Ureter (tissue), 1 donor: ENCODE data around the gene IFNL3. TPM values are rescaled to one million over a fixed set of nuclear protein-coding genes. Genes with fewer than 3 reads are reported as not detected.
"Not testable (repeated sequence)": the region's sequence is repeated elsewhere in the genome, so short reads cannot be mapped to it uniquely, and the experiment has no call there.

Source experiments
- DNase-seq: peaks from one replicate; pipeline ENCODE4 v3.0.0-alpha.2; 2020; ENCODE audit warnings: low spot score
- total RNA-seq: library from RNA; stranded (reverse); gene quantifications from one replicate; pipeline ENCODE4 v1.2.4, GENCODE V29; 2023
- donor health status: DM: yes; HTN: yes; CAD: no.

The IFNL3 gene
- total RNA-seq, 1 donor from 2014 or later = not detected

DNA sequence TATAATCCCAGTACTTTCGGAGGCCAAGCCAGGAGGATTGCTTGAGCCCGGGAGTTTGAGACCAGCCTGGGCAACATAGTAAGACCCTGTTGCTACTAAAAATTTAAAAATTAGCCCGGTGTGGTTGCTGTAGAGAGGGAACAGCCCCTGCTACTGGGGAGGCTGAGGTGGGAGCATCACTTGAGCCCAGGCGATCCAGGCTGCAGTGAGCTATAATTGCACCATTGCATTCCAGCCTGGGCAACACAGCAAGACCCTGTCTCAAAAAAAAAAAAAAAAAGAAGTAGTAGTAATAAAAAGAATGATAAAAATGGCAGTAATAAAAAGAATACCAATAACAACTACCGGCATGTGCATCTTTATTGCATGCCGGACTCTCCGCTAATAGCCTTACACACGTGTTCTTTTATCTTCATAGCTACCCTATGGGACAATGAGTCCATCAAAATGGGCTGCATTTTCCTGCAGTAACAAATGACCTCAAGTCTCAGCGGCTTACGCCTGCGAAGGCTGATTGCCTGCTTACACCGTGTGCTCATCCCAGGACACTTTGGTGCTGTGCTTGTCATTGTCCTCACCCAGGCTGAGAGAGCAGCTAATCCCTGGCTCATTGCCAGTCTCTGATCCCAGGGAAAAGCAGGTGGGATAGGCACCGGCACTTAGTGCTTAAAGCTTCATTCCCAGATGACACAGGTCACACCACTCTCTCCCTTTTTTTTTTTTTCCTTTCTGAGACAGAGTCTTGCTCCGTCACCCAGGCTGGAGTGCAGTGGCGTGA, 26.4 kb downstream of the IFNL3 start:
- no peak for DNase-seq

DNA sequence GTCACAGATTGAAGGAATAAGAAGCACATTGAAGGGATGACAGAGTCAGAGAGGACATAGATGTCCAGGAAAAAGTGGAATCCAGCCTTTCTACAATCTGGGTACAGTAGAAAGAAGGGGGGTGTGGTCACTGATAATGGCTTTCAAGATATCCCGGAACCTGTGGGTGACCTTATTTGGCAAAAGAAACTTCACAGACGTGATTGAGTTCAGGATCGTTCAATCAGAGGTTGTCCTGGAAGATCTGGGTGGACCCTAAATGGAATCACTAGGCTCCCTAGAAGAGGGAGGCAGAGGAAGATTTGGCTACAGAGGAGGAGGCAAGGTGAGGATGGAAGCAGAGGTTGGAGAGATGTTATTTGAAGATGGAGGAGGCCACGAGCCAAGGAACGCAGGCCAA, 27.7 kb downstream of the IFNL3 start:
- DNase-seq = no peak

DNA sequence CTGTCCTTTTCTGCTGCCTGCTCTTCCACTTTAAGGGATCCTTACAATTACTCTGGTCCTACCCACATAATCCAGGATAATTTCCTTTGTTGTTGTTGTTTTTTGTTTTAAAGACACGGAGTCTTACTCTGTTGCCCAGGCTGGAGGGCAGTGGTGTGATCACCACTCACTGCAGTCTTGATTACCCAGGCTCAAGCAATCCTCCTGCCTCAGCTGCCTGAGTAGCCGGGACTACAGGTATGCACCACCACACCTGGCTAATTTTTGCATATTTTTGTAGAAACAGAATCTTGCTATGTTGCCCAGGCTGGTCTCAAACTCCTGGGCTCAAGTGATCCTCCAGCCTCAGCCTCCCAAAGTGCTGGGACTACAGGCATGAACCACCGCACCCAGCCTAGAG, 29.5 kb downstream of the IFNL3 start:
- not testable (repeated sequence) for DNase-seq

DNA sequence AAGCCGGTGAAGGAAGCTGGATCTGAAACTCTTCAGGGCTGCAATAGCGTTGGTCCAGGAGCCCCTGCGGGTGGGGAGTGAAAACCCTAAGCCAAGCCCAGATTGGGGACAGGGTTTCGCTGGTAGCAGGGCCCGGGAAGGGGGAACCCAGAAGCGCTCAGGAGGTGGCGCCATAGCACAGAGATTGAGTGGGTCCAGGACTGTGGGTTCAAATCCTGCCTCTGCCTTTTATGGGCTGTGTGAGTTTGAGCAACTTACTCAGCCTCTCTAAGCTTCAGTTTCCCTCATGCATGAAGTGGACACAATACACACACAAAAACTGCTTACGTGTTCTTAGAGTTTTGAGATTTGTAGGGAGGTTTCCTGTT, 32.4 kb downstream of the IFNL3 start:
- no peak for DNase-seq

DNA sequence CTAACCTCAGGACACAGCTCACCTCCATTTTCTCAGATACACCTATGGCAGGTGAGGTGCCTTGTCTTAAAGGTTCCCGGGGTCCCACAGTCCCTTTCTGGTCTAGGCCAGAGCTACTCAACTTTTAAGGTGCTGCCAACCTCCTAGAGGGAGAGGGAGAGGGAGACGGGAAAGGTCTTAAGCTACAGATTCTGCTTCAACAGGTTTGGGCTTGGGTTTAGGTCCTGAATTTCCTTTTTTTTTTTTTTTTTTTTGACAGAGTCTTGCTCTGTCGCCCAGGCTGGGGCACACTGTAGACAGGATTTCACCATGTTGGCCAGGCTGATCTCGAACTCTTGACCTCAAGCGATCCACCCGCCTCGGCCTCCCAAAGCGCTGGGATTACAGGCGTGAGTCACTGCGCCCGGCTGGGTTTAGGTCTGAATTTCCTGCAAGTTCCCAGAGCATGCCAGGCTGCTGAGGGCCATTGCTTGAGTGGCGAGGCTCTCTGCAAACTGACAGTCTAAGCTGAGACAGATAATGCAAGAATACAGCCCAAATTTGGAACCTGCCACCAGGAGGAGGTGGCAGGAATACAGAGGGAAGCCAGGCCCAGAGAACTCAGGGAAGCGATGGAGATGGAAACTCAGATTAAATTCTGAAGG, 33.0 kb downstream of the IFNL3 start:
- DNase-seq = no peak

DNA sequence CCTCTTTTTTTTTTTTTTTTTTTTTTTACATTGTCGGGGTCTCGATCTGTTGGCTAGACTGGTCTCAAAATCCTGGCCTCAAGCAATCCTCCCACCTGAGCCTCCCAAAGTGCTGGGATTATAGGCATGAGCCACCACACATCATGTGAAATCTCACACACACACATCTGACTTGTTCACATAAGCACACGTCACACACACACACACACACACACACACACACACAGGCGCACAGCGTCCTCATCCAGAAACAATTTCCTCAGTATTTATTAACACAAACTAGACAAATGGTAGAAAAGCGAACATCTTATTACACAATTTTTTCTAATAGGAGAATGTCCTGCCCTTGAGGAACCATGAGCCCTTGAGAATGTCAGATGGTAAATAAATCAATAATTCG, 35.6 kb downstream of the IFNL3 start:
- DNase-seq = no peak

DNA sequence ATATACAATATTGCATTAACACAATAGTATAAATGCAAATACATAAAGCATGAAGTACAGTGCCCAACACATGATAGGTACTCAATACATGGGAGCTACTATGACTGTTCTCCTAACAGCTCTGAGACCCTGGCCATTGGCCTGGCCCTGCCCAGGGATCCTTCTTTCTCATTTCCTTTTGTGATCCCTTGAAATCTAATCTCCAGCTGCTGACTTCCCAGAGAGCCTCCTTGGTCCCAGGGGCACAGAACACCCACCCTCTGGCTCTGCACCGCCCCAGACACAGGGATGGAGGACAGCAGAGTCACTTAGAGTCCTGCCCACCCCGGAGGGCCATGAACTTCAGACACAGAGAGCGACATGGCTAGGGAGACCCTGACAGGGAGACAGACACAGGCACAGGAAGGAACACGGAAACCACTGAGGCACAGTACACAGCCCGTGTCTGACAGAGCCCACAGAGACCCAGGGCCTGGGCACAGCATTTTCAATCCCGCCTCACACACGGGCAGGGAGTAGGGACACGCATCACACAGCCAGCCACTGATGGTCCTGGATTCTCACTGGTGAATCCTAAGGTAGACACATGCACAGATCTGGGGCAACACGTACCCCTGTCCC, 36.5 kb downstream of the IFNL3 start:
- no peak for DNase-seq

DNA sequence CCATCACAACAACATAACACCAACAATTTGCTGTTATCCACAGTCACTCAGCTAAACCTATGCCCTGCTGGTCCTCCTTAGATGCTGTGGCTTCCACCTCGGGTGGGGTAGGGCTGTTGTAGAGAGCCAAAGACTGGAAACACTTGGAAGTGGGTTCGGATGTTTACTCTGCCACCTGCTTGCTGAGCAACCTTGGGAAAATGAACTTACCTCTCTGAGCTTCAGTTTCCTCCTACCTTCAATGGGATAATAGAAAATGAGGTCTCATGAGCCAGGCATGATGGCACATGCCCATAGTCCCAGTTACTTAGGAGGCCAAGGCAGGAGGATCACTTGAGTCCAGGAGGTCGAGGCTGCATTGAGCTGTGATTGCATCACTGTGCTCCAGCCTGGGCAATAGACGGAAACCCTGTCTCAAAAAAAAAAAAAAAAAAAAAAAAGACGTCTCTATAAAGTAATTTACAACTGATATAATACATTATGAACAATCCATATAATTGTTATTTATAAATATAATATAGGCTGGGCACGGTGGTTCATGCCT, 37.4 kb downstream of the IFNL3 start:
- DNase-seq = no peak

DNA sequence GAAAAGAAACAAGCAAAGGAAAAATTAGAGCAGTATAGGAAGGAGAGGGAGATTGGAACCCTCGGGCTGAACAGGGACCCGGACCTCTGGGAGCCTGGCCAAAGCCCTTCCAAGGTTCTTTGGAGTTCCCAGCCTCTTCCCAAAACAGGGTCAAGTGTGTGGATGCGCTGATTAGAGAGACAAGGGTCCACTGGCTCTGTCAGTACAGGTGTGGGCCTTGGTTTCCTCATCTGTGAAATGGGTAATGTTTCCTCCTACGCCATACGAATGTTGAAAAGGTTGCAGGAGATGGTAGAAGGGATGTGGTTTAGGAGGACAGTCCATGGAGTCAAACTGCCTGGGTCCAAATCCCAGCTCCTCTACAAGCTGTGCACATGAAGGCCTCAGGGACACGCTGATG, 38.7 kb downstream of the IFNL3 start:
- no peak for DNase-seq

DNA sequence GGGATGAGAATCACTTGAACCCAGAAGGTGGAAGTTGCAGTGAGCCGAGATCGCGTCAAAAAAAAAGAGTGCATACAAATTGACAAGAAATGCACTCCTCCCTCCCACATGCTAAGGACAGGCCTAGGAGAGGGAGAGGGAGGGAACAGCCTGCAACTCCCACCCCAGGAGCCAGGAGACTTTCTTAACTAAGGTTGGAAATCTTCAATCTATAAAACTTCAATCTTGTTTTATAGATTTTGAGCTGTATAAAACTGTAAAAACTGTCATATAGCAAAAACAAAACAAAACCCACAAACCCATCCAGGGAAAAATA, 39.4 kb downstream of the IFNL3 start:
- DNase-seq = no peak

DNA sequence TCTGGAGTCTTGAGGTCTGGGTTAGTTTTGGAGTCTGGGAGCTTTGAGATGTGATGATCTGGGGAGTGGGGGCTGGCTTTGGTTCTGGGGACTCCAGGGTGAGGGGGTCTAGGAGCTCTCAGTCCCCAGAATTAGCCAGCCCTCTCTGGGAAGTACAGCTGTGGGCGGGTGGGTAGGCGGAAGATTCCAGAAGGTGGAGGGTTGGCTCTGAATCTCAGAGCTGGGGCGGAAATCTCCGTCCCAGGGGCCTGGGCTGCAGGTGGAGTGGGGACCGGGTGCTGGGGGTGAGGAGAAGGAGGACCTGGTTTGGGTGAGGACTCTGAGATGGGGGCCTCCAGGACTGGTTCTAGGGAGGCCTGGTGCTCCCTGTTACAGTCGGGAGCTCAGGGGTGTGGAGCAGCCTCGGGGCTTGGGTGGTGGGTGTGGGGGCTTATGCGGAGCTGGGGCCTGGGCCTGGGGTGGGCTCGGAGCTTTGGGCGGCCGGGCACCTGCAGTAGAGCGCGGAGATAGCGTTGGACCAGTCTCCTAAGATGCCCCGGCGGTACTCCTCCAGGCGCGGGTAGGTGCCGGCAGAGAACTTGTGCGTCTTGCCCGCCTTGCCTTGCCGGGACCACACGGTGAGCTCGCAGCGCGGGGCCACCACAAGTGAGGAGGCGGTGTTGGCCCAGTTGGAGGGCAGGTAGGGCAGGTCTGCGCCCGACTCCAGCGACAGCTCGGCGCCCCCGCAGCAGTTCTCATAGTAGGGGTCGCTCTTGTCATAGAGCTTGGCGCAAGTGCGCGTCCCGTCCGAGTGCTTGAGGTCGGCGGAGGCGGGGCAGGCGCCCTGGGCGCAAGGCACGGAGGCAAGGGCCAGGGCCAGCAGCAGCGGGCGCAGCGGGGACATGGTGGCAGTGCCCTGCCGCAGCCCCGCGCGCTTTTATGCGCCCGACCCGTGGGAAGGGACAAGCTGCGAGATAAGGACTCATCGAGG, 41.1 kb downstream of the IFNL3 start, which contains the start of gene SYCN:
TSS of gene SYCN (minus strand) at position 892 of the 970 bp plus-strand sequence. CDS start at position 883, 9 bp downstream.
- no peak for DNase-seq

DNA sequence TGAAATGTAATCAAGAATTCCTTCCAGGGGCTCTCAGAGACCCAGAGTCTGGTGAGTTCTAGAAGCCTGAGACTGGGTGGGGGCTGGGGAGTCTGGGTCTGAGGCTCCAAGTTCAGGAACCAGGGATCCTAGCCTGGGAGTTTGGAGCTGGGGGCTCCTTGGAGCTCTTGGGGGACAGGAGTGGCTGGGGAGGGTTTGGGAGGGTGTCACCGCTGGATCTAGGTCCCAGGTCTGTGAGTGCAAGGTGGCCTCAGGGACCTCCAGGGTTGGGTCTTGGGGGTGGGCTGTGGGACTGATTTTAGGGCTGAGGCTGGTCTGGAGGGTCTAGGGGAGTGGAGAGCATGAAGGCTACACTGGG, 41.8 kb downstream of the IFNL3 start:
- no peak for DNase-seq

DNA sequence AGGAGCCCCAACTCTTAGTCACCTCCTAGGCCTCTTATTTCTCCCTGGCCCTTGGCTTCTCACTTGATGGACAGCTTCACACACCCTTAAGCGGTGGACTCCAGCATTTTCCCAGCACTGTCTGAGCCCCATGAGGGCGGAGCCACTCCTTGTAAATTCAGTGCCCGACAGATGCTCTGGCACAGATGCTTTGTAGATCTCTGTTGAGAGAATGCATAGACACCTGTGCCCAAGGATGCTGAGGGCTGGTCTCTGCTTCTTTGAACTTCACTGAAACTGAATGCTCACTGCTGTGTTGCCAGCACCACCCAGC, 44.0 kb downstream of the IFNL3 start:
- no peak for DNase-seq

DNA sequence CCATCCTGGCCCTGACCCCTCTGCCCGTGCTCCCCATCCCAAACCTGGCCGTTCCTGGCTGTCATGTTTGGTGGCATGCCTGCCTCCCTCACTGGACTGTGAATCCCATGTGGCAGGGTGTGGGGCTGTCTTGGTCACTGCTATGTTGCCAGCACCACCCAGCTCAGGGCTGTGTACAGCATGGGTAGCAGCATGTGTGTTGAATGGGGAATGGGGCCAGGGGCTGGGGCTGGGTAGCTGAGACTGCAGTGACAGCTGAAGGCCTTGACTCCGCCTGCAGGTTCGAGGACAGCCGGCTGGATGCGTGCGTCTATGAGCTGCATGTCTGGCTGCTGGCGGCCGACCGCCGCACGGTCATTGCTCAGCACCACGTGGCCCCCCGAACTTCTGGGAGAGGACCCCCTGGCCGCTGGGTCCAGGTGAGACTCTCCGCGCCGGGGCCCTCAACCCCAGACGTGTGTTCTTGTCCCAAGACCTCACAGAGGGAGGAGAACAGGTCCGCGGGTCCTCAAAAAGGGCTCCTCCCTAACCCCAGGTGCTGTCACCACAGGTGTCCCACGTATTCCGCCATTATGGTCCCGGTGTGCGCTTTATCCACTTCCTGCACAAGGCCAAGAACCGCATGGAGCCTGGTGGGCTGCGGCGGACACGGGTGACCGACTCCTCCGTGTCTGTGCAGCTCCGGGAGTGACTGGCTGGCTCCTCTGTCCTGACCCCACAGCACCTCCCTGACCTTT, 44.6 kb downstream of the IFNL3 start:
- no peak for DNase-seq

DNA sequence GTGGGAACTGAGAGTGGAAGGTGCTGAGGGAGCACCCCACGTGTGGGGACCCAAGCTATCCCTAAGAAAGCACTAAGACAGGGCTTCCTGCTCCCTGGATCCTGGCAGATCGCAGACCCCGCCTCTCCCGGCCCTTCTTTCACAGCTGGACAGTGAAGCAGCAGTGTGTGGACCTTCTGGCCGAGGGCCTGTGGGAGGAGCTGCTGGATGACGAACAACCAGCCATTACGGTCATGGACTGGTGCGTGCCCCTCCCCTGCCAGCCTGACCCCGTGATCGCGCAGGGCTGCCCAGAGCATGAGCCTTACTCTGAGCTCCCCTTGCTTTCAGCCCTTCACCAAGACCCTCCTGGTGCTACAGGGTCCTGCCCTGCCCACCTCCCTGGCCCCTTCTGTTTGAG, 45.8 kb downstream of the IFNL3 start:
- no peak for DNase-seq

DNA sequence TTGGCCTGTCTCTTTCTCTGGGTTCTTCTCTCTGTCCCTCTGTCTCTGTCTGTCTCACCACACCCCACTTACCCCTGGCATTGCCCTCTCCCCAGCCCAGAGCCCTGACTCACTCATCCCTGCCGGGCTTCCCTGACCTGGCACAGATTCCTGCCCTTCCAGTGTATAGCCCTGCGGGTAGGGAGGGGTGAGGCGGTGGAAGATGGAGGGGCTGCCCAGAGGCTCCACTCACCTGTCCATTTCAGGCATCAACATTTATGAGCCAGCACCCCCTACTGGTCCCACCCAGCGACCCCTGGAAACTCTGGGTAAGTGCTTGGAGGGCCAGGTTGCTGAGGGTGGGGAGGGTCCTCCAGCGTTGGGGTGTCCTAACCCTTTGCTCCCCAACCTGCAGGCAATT, 47.0 kb downstream of the IFNL3 start:
- DNase-seq = no peak

DNA sequence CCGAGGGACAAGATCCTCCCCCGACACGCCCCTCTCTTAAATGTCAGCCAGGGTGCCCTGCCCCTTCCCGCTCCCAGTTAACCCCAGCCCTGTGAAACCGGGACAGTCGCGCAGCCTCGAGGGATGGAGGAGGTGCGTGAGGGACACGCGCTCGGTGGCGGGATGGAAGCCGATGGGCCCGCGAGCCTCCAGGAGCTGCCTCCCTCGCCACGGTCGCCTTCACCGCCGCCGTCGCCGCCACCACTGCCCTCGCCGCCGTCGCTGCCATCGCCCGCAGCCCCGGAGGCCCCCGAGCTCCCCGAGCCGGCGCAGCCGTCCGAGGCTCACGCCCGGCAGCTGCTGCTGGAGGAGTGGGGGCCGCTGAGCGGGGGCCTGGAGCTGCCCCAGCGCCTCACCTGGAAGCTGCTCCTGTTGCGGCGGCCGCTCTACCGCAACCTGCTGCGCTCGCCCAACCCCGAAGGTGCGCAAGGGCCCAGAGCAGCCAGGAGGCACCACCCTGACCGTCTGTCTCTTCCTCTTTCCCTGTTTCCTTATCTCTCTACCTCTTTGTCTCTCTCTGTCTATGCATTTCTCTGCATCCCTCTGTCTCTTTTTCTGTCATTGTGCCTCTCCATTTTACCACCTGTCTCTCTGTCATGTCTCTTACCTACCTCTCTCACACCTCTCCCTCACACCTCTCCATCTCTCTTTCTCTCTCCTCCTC, 47.8 kb downstream of the IFNL3 start, which contains the start of gene NCCRP1:
TSS of gene NCCRP1 (plus strand) at position 105 of the 703 bp plus-strand sequence. CDS start at position 124, 19 bp downstream.
- no peak for DNase-seq

DNA sequence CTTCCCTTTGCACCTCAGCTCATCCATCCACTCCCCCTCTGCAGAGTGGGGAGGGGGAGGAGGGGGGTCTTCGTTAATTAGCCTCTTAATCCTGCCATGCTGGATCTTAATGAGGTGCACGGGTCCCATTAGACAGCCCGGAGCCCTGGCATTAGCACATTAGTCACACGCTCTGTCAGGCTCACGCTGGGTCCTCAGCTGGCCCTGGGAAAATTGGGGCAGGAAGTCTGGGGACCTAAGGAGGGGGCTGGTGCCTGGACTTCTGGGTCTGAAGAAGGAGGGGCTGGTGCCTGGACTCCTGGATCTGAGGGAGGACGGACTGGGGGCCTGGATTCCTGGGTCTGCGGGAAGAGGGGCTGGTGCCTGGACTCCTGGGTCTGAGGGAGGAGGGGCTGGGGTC, 48.5 kb downstream of the IFNL3 start:
- DNase-seq = no peak

DNA sequence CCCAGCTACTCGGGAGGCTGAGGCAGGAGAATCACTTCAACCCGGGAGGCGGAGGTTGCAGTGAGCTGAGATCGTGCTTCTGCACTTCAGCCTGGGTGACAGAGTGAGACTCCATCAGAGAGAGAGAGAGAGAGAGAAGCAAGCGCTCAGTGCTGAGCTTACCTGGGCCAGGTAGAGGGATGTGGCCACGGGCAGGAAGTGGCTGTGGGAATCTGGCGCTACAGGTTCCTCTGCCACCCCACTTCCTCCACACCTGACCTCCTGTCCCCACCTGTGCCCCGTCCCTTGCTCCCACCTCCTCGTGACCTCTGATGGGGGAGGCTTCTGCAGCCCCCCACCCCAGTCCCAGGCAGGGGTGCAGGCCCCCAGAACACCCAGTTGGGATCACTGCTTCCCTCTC, 49.1 kb downstream of the IFNL3 start:
- peak; percentile 65 for DNase-seq

DNA sequence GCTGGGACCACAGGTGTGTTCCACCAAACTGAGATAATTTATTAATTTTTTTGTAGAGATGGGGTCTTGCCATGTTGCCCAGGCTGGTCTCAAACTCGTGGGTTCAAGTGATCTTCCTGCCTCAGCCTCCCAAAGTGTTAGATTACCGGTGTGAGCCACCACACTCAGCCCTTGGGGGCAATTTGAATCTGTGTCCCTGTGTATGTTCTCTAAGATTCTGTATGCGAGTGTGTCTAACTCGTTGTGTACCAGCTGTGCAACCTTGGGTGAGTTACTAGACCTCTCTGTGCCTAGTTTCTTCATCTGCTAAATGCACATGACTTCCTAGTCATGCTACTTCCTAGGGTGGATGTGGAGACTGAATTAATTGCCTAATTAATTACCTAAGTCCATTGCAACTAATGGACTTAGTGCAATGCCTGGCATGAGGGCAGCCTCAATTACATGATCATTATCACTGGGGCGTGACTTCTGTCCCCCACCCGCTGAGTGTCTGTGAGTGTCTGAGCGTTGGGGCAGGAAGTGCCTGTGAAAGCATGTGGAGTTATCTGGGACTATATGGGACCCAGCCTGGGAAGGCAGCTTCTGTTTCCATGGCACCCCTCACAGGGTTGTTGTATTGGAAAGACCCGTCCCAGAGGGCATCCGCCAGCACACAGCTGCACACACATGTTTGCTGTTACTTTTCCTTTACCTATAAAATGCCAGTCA, 49.8 kb downstream of the IFNL3 start:
- DNase-seq = no peak
